Gastrocnemius medialis (tissue), 4 donors: Measurements from ENCODE around the gene MACROD2. TPM values are rescaled to one million over a fixed set of nuclear protein-coding genes. Genes with fewer than 3 reads are reported as not detected.

Experiments used
- ATAC-seq, 2 donors: fragments of 150-250 bp; one replicate each; pipeline ENCODE4 v1.9.1; 2016
- DNase-seq, 2 donors: peaks; one replicate each; pipeline ENCODE4 v3.0.0-alpha.2; 2019
- H3K27ac ChIP-seq, 4 donors: fragments of 200-600 bp; sonication (generic); 1 replicate in 1 of 4; 2 replicates in 3 of 4; pipeline ENCODE4 v1.5.1; 2016 to 2018; ENCODE audit warnings: mild to moderate bottlenecking in 2 of 4, moderate library complexity in 1 of 4
- H3K27me3 ChIP-seq, 3 donors: fragments of 200-600 bp; sonication (generic) in 2 of 3; 1 replicate in 1 of 3; 2 replicates in 2 of 3; pipeline versions ENCODE4 v1.5.1 to v1.6.0; 2016 to 2019; ENCODE audit warnings: mild to moderate bottlenecking in 1 of 3, moderate library complexity in 1 of 3
- H3K36me3 ChIP-seq, 2 donors: fragments of 200-600 bp; sonication (generic) in 1 of 2; one replicate each; pipeline ENCODE4 v1.5.1; 2017 to 2018
- H3K4me1 ChIP-seq, 2 donors: fragments of 200-600 bp; sonication (generic) in 1 of 2; one replicate each; pipeline ENCODE4 v1.5.1; 2016 to 2017; ENCODE audit warnings: mild to moderate bottlenecking in 2 of 2
- H3K4me3 ChIP-seq, 4 donors: fragments of 200-600 bp; sonication (generic) in 3 of 4; 1 replicate in 1 of 4; 2 replicates in 3 of 4; pipeline ENCODE4 v1.5.1; 2016 to 2019; ENCODE audit warnings: mild to moderate bottlenecking in 2 of 4
- H3K9me3 ChIP-seq, 3 donors: fragments of 200-600 bp; sonication (generic) in 2 of 3; 1 replicate in 1 of 3; 2 replicates in 2 of 3; pipeline ENCODE4 v1.5.1; 2016 to 2019
- CTCF ChIP-seq, 5 experiments: fragments of 450-650 bp in 3 of 5; fragments of 200-600 bp in 2 of 5; sonication (generic) in 2 of 5; IDR thresholded peaks in 4 of 5; conservative IDR thresholded peaks in 1 of 5; 1 replicate in 4 of 5; 2 replicates in 1 of 5; pipeline ENCODE4 v1.5.1; 2016 to 2019; ENCODE audit warnings: antibody characterized with exemption in 5 of 5, mild to moderate bottlenecking in 3 of 5, moderate library complexity in 3 of 5
- POLR2A ChIP-seq, 2 donors: fragments of 450-650 bp; IDR thresholded peaks; one replicate each; pipeline ENCODE4 v1.6.1; 2017; ENCODE audit warnings: antibody characterized with exemption in 2 of 2, mild to moderate bottlenecking in 2 of 2, moderate library complexity in 2 of 2
- in situ Hi-C, 4 donors: fragments of 200-750 bp; cut with MboI; loops; one replicate each; pipeline versions ENCODE4 v1.15.0 to v1.8.0; 2017; ENCODE audit warnings: low sequenced_read_pairs in 4 of 4
- intact Hi-C: fragments of 100-400 bp; cut with DNase I; formaldehyde crosslinking; loops from one replicate; pipeline ENCODE4 v1.15.1; 2023; ENCODE audit warnings: low total_unique reads
- total RNA-seq, 4 donors: library from RNA; depleted of rRNA; stranded (reverse); fragments of >200 nt; gene quantifications; one replicate each; pipeline versions ENCODE4 v1.1.0 to v1.2.3, GENCODE V29; 2016

MACROD2 gene
- total RNA-seq, 4 donors from 2014 or later: 1.8 to 10.2 (median 3.6) TPM

- no peak for TF ChIP-seq CTCF (IDR thresholded peaks at IDR 0.05 in 4 of 5, conservative IDR thresholded peaks at IDR 0.05 in 1 of 5)
- no peak for TF ChIP-seq POLR2A (IDR thresholded peaks at IDR 0.05)
- no peak for DNase-seq
- no peaks in the 10 kb centered on the region for H3K27me3 ChIP-seq
- H3K27ac ChIP-seq: no peak overlapping the region
- intact Hi-C loops (no loop called here), in situ Hi-C loops (no loop called here)
- ATAC-seq: no peak
- H3K36me3 ChIP-seq: no peaks in the 10 kb centered on the region
- H3K4me1 ChIP-seq: no peaks in the 10 kb centered on the region
- no peak overlapping the region for H3K4me3 ChIP-seq
- no peaks in the 10 kb centered on the region for H3K9me3 ChIP-seq
Observed at GRCh38 chr20:14609328-14610221, 614.3 kb downstream of the MACROD2 start.

- intact Hi-C loops (no loop called here), in situ Hi-C loops (no loop called here)
- no peaks in the 10 kb centered on the region for H3K9me3 ChIP-seq
- no peak overlapping the region for H3K27ac ChIP-seq
- no peak for ATAC-seq
- H3K27me3 ChIP-seq: no peaks in the 10 kb centered on the region
- no peak overlapping the region for H3K4me3 ChIP-seq
- H3K4me1 ChIP-seq: no peaks in the 10 kb centered on the region
- no peak for DNase-seq
- H3K36me3 ChIP-seq: no peaks in the 10 kb centered on the region
- TF ChIP-seq CTCF (IDR thresholded peaks at IDR 0.05 in 4 of 5, conservative IDR thresholded peaks at IDR 0.05 in 1 of 5): no peak
- no peak for TF ChIP-seq POLR2A (IDR thresholded peaks at IDR 0.05)
Observed at GRCh38 chr20:14611479-14611878, 616.2 kb downstream of the MACROD2 start.

DNA sequence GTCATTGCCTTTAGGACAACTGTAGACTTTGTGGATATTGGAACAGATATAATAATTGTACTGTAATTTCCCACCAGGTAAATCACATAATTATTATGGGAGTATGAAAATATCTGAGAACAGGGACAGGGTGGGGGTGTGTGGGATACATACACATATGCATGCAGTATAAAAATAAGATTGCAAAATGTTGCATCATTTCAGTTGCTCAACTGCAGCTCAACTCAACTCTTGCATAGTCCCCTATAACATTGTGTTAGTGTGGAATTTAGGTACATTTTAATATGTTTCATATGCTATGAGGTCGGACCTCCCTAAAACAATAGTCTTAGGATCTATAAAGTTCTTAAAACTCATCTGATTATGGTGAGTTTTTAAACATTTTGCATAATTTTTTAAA is 617.1 kb downstream of the MACROD2 start:
- H3K4me1 ChIP-seq: no peaks in the 10 kb centered on the region
- no peak overlapping the region for H3K27ac ChIP-seq
- TF ChIP-seq CTCF (IDR thresholded peaks at IDR 0.05 in 4 of 5, conservative IDR thresholded peaks at IDR 0.05 in 1 of 5): no peak
- no peak for TF ChIP-seq POLR2A (IDR thresholded peaks at IDR 0.05)
- in situ Hi-C loops (no loop called here), intact Hi-C loops (no loop called here)
- H3K4me3 ChIP-seq: no peak overlapping the region
- no peaks in the 10 kb centered on the region for H3K27me3 ChIP-seq
- ATAC-seq (no peak), DNase-seq (no peak)
- H3K36me3 ChIP-seq: no peaks in the 10 kb centered on the region
- H3K9me3 ChIP-seq: no peaks in the 10 kb centered on the region

- in situ Hi-C loops (no loop called here), intact Hi-C loops (no loop called here)
- Histone ChIP-seq H3K9me3 (no peaks in the 10 kb centered on the region), H3K27me3 (no peaks in the 10 kb centered on the region), H3K4me1 (no peaks in the 10 kb centered on the region), H3K36me3 (no peaks in the 10 kb centered on the region), H3K4me3 (no peak overlapping the region), H3K27ac (no peak overlapping the region)
- TF ChIP-seq POLR2A (IDR thresholded peaks at IDR 0.05) (no peak), CTCF (IDR thresholded peaks at IDR 0.05 in 4 of 5, conservative IDR thresholded peaks at IDR 0.05 in 1 of 5) (no peak)
- ATAC-seq: no peak
- DNase-seq: no peak
Observed at GRCh38 chr20:14616003-14616402, 620.7 kb downstream of the MACROD2 start.
